ENCODE measurements around the gene PSMD9.
"Not testable (repeated sequence)": the region's sequence is repeated elsewhere in the genome, so short reads cannot be mapped to it uniquely, and the experiment has no call there.

Gene PSMD9

GRCh38 chr12:121872546-121873215, 15.9 kb upstream of the PSMD9 start:
- in situ Hi-C loops (cut with MboI; ENCODE audit: low sequenced_read_pairs): no loop called here

DNA sequence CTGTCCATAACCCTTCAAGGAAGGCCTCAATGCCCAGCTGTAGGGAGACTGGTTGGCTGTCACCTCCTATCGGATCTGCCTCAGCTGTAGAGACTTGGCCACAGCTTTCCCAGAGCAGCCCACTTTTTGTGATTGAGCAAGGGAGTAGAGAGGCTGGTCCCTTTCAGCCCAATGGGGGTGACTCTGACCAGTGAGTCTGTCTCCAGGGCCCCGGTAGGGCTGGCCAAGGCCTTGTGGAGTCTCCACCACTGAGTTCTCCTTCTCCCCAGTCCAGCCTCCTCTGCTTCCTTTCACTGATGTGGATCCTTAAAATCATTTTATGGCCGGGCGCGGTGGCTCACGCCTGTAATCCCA, 15.4 kb upstream of the PSMD9 start:
- in situ Hi-C loops (cut with MboI; ENCODE audit: low sequenced_read_pairs): no loop called here

DNA sequence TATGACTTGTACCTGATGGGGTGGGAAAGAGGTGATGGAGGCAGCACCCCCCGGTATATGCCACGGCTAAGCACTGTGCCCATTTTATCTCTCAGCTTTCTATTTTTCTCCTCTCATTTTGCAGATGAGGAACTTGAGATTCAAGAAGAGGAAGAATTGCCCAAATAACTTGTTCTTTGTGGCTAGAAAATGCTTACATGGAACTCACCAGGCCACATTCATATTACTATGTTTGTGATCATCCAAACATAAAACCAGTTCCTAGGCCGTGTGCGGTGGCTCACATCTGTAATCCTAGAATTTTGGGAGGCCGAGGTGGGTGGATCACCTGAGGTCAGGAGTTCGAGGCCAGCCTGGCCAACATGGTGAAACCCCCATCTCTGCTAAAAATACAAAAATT, 14.5 kb upstream of the PSMD9 start:
- in situ Hi-C loops (cut with MboI; ENCODE audit: low sequenced_read_pairs): no loop called here

- in situ Hi-C loops (cut with MboI; ENCODE audit: low sequenced_read_pairs): no loop called here
Observed at GRCh38 chr12:121875582-121875981, 13.0 kb upstream of the PSMD9 start.

GRCh38 chr12:121876080-121876447, 12.5 kb upstream of the PSMD9 start:
- in situ Hi-C loops (cut with MboI; ENCODE audit: low sequenced_read_pairs): not testable (repeated sequence)

GRCh38 chr12:121883315-121883660, 5.3 kb upstream of the PSMD9 start:
- in situ Hi-C loops (cut with MboI; ENCODE audit: low sequenced_read_pairs): loop anchor here (10.0 kb wide), 1 partner anchor 188 kb away; no protein-coding TSS in a partner anchor

DNA sequence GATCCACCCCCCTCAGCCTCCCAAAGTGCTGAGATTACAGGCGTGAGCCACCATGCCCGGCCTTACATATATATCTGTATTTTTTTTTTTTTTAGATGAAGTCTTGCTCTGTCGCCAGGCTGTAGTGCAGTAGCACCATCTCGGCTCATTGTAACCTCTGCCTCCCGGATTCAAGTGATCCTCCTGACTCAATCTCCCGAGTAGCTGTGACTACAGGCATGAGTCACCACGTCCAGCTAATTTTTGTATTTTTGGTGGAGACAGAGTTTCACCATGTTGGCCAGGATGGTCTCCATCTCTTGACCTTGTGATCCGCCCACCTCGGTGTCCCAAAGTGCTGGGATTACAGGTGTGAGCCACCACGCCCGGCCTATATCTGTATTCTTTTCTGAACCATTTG, 3.5 kb upstream of the PSMD9 start:
- in situ Hi-C loops (cut with MboI; ENCODE audit: low sequenced_read_pairs): loop anchor here (5.0 to 10.0 kb wide), 2 partner anchors 93 to 190 kb away; partner anchors contain the start of gene RHOF

DNA sequence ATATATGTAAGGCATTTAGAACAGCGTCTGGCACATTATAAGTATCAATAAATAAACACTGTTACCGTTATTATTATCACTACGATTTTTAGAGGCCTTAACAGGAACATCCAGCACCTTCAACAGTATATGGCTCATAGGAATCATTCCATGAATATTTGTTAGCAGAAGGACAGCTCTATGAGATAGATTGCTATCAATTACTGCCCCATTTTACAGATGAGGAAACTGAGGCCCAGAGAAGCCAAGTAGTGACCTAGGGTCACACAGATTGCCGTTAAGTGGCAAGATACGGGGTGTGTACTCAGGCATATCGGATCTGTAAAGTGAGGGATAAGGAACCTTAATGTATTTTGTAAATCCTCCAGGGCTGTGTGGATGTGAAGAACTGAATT, 510 bp upstream of the PSMD9 start:
- in situ Hi-C loops (cut with MboI; ENCODE audit: low sequenced_read_pairs): loop anchor here (5.0 to 10.0 kb wide), 2 partner anchors 96 to 193 kb away; partner anchors contain the start of gene RHOF

- in situ Hi-C loops (cut with MboI; ENCODE audit: low sequenced_read_pairs): loop anchor here (5.0 to 10.0 kb wide), 2 partner anchors 97 to 194 kb away; partner anchors contain the start of gene RHOF
Observed at GRCh38 chr12:121889274-121889624, 659 bp downstream of the PSMD9 start.

DNA sequence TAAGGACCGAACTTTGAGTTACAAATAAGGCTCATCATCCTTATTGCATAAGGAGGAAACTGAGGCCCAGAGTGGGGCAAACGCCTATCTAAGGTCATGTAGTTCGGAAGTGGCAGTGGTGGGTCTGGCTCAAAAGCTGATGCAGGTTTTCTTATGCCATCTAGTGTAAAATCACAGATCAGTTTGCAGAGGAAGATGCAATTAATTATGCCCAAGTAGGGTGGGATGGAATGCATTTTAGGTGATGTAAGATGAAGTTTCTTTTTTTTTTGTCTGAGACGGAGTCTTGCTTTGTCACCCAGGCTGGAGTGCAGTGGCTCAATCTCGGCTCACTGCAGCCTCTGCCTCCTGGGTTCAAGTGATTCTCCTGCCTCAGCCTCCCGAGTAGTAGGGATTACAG, 1.1 kb downstream of the PSMD9 start:
- in situ Hi-C loops (cut with MboI; ENCODE audit: low sequenced_read_pairs): loop anchor here (5.0 to 10.0 kb wide), 2 partner anchors 97 to 195 kb away; partner anchors contain the start of gene RHOF

DNA sequence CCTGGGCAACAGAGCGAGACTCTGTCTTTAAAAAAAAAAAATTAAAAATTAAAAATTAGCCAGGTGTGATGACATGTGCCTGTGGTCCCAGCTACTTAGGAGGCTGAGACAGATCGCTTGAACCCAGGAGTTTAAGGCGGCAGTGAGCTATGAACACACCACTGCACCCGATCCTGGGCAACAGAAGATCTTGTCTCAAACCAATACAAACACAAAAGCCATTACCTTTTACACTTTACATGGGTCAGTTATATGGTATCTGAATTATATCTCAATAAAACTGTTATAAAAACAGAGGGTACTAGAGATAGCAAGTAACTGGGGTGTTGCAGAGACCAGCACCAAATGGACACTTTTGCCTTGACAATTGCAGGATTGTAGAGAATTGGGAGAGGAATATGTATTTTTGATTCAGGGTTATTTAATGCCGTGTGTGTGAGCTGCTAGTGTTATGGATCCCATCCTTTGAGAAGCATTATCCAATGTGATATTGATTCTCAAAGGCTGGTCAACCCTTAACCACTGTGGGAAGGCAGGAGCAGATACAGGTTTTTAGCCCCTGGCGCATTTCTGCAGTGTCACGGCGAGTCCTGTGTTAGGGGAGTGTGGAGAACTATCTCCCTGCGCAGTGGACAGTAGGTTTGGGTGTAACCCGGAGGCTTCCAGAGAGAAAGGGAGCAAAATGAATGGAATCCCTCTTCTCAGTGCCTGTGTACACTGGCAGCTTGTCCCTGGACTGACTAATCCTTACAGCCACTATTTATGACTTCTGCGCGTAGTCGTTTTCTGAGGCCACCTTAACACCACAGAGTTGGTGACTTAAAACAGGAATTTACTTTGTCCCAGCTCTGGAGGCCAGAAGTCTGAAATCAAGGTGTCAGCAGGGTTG, 4.3 kb downstream of the PSMD9 start:
- in situ Hi-C loops (cut with MboI; ENCODE audit: low sequenced_read_pairs): no loop called here

GRCh38 chr12:121893961-121894460, 5.4 kb downstream of the PSMD9 start:
- in situ Hi-C loops (cut with MboI; ENCODE audit: low sequenced_read_pairs): no loop called here

DNA sequence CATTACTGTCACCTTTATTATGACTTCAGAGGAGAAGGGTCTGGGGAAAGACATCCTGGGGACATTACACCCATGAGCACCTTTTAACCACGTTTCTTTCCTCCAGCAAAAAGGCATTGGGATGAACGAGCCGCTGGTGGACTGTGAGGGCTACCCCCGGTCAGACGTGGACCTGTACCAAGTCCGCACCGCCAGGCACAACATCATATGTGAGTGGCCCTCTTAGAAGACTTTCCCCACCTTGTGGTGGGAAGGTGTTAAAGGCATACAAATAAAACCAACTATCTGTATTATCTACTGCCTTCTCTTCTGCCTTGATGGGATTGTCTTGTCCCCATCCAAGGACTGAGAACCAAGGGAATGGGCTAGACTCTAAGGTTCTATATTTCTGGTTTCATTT, 6.0 kb downstream of the PSMD9 start:
- in situ Hi-C loops (cut with MboI; ENCODE audit: low sequenced_read_pairs): no loop called here

GRCh38 chr12:121898287-121898686, 9.7 kb downstream of the PSMD9 start:
- in situ Hi-C loops (cut with MboI; ENCODE audit: low sequenced_read_pairs): no loop called here

DNA sequence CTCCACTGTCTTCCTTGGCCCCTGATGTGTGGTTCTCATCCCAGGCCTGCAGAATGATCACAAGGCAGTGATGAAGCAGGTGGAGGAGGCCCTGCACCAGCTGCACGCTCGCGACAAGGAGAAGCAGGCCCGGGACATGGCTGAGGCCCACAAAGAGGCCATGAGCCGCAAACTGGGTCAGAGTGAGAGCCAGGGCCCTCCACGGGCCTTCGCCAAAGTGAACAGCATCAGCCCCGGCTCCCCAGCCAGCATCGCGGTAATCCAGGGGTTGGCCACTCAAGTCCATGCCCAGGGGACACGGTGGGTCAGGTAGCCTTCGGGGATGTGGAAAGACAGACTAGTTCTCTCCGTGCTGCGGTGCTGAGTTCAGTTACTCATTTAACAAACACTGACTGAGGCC, 11.0 kb downstream of the PSMD9 start:
- in situ Hi-C loops (cut with MboI; ENCODE audit: low sequenced_read_pairs): no loop called here

DNA sequence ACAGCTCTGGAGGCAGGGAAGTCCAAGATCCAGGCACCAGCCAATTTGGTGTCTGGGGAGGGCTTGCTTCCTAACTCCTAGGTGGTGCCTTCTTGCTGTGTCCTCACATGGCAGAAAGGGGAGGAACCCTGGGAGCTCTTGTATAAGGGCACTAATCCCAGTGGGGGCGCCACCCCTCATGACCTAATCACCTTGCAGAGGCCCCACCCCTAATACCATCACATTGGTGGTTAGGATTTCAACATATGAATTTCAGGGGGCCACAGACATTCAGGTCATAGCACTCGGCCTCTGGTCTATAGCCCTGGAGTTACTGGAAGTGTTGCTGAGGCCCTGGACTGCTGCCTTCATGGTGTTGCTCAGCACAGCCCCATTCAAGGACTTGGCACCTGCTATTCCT, 14.6 kb downstream of the PSMD9 start:
- in situ Hi-C loops (cut with MboI; ENCODE audit: low sequenced_read_pairs): no loop called here

DNA sequence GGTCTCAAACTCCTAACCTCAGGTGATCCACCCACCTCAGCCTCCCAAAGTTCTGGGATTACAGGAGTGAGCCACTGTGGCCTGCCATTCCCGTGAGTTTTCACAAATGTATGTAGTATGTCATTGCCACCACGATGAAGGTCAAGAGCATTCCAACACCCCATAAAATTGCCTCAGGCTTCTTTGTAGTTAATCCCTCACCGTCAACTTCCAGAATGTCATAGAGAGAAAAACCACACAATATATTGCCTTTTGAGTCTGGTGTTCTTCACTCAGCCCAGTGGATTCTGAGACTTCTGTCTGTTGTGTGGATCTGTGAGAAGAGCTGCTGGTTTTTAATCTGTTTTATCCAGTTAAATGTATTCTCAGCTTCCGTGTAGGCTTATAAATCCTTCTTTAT, 17.2 kb downstream of the PSMD9 start:
- in situ Hi-C loops (cut with MboI; ENCODE audit: low sequenced_read_pairs): no loop called here

- in situ Hi-C loops (cut with MboI; ENCODE audit: low sequenced_read_pairs): no loop called here
Observed at GRCh38 chr12:121908702-121909101, 20.1 kb downstream of the PSMD9 start.

DNA sequence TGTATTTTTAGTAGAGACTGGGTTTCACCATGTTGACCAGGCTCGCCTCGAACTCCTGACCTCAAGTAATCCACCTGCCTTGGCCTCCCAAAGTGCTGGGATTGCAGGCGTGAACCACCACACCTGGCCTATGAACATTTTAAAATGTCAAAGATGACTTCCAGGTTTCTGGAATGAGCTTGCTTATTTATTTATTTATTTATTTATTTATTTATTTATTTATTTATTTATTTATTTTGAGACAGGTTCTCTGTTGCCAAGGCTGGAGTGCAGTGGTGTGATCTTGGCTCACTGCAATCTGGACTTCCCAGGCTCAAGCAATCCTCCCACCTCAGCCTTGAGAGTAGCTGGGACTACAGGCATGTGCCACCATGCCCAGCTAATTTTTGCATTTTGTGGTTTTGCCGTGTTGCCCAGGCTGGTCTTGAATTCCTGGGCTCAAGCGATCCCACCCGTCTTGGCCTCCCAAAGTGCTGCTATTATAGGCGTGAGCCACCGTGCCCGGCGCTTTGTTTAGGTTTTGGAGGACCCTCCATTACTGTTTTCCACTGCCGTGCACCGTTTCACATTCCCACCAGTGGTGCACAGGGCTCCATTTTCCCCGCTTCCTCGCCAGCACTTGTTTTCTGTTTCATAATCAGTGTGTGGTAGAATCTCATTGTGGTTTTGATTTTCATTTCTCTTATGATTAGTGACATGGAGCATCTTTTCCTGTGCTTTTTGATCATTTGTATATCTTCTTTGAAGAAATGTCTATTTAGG, 23.4 kb downstream of the PSMD9 start:
- in situ Hi-C loops (cut with MboI; ENCODE audit: low sequenced_read_pairs): no loop called here

GRCh38 chr12:121915841-121916321, 27.3 kb downstream of the PSMD9 start:
- in situ Hi-C loops (cut with MboI; ENCODE audit: low sequenced_read_pairs): no loop called here

- in situ Hi-C loops (cut with MboI; ENCODE audit: low sequenced_read_pairs): no loop called here
Observed at GRCh38 chr12:121916719-121917118, 28.1 kb downstream of the PSMD9 start.
